ENCODE results near the gene PCP2. TPM values are rescaled to one million over a fixed set of nuclear protein-coding genes. Genes with fewer than 3 reads are reported as not detected.
"Not testable (repeated sequence)": the region's sequence is repeated elsewhere in the genome, so short reads cannot be mapped to it uniquely, and the experiment has no call there.

The PCP2 gene
- total RNA-seq, 1 experiment from 2014 or later = not detected

DNA sequence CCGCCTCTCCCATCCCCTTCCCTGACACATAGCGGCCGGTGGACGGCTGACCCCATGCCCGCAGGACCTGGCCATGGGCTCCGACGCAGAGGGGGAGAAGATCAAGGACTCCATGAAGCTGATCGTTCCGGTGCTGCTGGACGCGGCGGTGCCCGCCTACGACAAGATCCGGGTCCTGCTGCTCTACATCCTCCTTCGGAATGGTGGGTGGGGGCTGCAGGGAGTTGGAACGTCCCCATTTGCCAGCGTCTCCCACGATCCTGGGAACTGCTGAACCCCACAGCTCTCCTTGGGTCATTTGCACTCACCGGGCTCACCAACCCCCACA, 11.0 kb upstream of the PCP2 start:
- Histone ChIP-seq H3K36me3 (ENCODE audit: low read depth, low read length) (peaks cover 7% of the 10 kb centered on the region; the same call in 1 of the 2 replicates), H3K4me3 (ENCODE audit: low read length) (no peak overlapping the region), H3K9me3 (ENCODE audit: low read length) (no peaks in the 10 kb centered on the region), H3K27ac (ENCODE audit: low read length) (no peak overlapping the region), H2AFZ (ENCODE audit: low read length) (no peak overlapping the region), H3K27me3 (ENCODE audit: low read length) (no peaks in the 10 kb centered on the region), H3K9me2 (replicated peaks; ENCODE audit: low read length) (no peaks in the 10 kb centered on the region), H3K4me1 (ENCODE audit: insufficient read depth, low read length) (no peaks in the 10 kb centered on the region), H3K4me2 (ENCODE audit: low read length) (no peak overlapping the region), H3K9ac (ENCODE audit: low read length) (no peak overlapping the region), H3F3A (ENCODE audit: low read length, unreplicated experiment) (no peaks in the 10 kb centered on the region), H4K20me1 (ENCODE audit: low read length) (no peaks in the 10 kb centered on the region), H3K79me2 (ENCODE audit: low read length) (peaks cover under 1% of the 10 kb centered on the region; the same call in 1 of the 2 replicates)
- ATAC-seq (no peak), DNase-seq (no peak)
- no peak for TF ChIP-seq EZH2 (IDR thresholded peaks at IDR 0.05; ENCODE audit: low read length, unreplicated experiment)
- TF ChIP-seq, protein P1, sequence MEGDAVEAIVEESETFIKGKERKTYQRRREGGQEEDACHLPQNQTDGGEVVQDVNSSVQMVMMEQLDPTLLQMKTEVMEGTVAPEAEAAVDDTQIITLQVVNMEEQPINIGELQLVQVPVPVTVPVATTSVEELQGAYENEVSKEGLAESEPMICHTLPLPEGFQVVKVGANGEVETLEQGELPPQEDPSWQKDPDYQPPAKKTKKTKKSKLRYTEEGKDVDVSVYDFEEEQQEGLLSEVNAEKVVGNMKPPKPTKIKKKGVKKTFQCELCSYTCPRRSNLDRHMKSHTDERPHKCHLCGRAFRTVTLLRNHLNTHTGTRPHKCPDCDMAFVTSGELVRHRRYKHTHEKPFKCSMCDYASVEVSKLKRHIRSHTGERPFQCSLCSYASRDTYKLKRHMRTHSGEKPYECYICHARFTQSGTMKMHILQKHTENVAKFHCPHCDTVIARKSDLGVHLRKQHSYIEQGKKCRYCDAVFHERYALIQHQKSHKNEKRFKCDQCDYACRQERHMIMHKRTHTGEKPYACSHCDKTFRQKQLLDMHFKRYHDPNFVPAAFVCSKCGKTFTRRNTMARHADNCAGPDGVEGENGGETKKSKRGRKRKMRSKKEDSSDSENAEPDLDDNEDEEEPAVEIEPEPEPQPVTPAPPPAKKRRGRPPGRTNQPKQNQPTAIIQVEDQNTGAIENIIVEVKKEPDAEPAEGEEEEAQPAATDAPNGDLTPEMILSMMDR (conservative IDR thresholded peaks at IDR 0.05; ENCODE audit: low read depth, low read length) = no peak
- no peak for TF ChIP-seq EZH2phosphoT487 (IDR thresholded peaks at IDR 0.05; ENCODE audit: borderline replicate concordance, low read length)
- intact Hi-C loops (cut with micrococcal nuclease) = no loop called here
- no TSS peak for BruUV-seq (replicated peaks)
- ChIA-PET POLR2A (ENCODE audit: unreplicated experiment) (no interaction called here), CTCF (no interaction called here)

DNA sequence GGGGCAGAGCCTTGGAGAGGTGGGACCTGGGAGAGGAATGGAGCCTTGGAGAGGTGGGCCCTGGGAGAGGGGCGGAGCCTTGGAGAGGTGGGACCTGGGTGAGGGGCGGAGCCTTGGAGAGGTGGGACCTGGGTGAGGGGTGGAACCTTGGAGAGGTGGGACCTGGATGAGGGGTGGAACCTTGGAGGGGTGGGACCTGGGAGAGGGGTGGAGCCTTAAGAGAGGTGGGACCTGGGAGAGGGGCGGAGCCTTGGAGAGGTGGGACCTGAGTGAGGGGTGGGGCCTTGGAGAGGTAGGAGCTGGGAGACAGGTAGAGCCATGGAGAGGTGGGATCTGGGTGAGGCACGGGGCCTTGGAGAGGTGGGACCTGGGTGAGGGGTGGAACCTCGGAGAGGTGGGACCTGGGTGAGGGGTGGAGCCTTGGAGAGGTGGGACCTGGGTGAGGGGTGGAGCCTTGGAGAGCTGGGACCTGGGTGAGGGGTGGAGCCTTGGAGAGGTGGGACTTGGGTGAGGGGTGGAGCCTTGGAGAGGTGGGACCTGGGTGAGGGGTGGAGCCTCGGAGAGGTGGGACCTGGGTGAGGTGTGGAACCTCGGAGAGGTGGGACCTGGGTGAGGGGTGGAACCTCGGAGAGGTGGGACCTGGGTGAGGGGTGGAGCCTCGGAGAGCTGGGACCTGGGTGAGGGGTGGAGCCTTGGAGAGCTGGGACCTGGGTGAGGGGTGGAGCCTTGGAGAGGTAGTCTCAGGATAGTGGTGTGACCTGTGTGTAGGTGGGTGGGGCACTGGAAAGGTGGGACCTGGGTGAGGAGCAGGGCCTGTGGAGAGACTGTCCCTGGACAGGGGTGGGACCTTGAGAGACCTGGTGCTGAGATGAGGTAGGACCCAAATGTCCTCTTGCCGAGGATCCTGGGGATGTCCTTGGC, 10.4 kb upstream of the PCP2 start:
- H3K9me3 ChIP-seq (ENCODE audit: low read length); H3K27ac ChIP-seq (ENCODE audit: low read length); H3K9me2 ChIP-seq (replicated peaks; ENCODE audit: low read length); H3K4me2 ChIP-seq (ENCODE audit: low read length); ATAC-seq; H3K4me1 ChIP-seq (ENCODE audit: insufficient read depth, low read length); H3K79me2 ChIP-seq (ENCODE audit: low read length); H3K9ac ChIP-seq (ENCODE audit: low read length); H3F3A ChIP-seq (ENCODE audit: low read length, unreplicated experiment); H2AFZ ChIP-seq (ENCODE audit: low read length); H3K36me3 ChIP-seq (ENCODE audit: low read depth, low read length); H4K20me1 ChIP-seq (ENCODE audit: low read length); H3K27me3 ChIP-seq (ENCODE audit: low read length); BruUV-seq (replicated peaks); H3K4me3 ChIP-seq (ENCODE audit: low read length); CTCF ChIA-PET; intact Hi-C loops (cut with micrococcal nuclease): not testable (repeated sequence)
- peak; percentile 74 for DNase-seq
- POLR2A ChIA-PET (ENCODE audit: unreplicated experiment) = interaction anchor here (0.6 kb wide), 2 partner anchors 11 to 277 kb away, joined by 4 to 26 read pairs; partner anchors contain the start of genes PCP2 and SNAPC2

DNA sequence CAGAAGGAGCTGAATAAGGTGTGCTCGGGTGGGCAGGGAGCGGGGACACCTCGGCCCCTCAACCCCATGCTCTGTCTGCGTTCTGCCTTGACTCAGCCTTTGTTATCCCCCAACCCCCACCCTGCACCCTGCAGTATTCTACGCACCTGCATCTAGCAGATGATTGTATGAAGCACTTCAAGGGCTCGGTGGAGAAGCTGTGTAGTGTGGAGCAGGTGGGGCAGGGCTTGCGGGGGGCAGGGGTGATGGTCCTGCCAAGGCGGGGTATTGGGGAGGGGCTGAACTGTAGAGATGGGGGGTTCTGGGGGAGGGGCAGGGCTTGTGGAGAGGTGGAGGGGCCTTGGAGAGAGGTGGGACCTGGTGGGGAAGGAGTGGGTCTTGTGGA, 9.5 kb upstream of the PCP2 start:
- ATAC-seq = no peak
- TF ChIP-seq EZH2 (IDR thresholded peaks at IDR 0.05; ENCODE audit: low read length, unreplicated experiment) (no peak), EZH2phosphoT487 (IDR thresholded peaks at IDR 0.05; ENCODE audit: borderline replicate concordance, low read length) (no peak)
- TF ChIP-seq, protein P1 (conservative IDR thresholded peaks at IDR 0.05; ENCODE audit: low read depth, low read length) = no peak
- Histone ChIP-seq H3K4me1 (ENCODE audit: insufficient read depth, low read length) (no peaks in the 10 kb centered on the region), H3F3A (ENCODE audit: low read length, unreplicated experiment) (no peaks in the 10 kb centered on the region), H3K4me2 (ENCODE audit: low read length) (no peak overlapping the region), H3K4me3 (ENCODE audit: low read length) (no peak overlapping the region), H3K36me3 (ENCODE audit: low read depth, low read length) (peaks cover 7% of the 10 kb centered on the region; the same call in 1 of the 2 replicates), H3K9me2 (replicated peaks; ENCODE audit: low read length) (no peaks in the 10 kb centered on the region), H3K27ac (ENCODE audit: low read length) (no peak overlapping the region), H3K9ac (ENCODE audit: low read length) (no peak overlapping the region), H3K9me3 (ENCODE audit: low read length) (no peaks in the 10 kb centered on the region), H3K27me3 (ENCODE audit: low read length) (no peaks in the 10 kb centered on the region), H2AFZ (ENCODE audit: low read length) (no peak overlapping the region), H3K79me2 (ENCODE audit: low read length) (peaks cover 14% of the 10 kb centered on the region), H4K20me1 (ENCODE audit: low read length) (no peaks in the 10 kb centered on the region)
- ChIA-PET CTCF (no interaction called here), POLR2A (ENCODE audit: unreplicated experiment) (interaction anchor here (0.6 kb wide), 1 partner anchor 10 kb away, joined by 4 read pairs; the partner anchor contains the start of gene PCP2)
- intact Hi-C loops (cut with micrococcal nuclease) = no loop called here
- no TSS peak for BruUV-seq (replicated peaks)
- no peak for DNase-seq
